Fibroblast of skin of left biceps (primary cell): ENCODE results near the gene DGKI.
A peak's percentile ranks its signal among the peaks of the same experiment; 100 is the strongest.
"Not testable (repeated sequence)": the region's sequence is repeated elsewhere in the genome, so short reads cannot be mapped to it uniquely, and the experiment has no call there.

Experiments
- DNase-seq, 2 experiments: peaks; one replicate each; pipeline ENCODE4 v3.0.0-alpha.2; 2013; ENCODE audit warnings: low read depth in 2 of 2

The DGKI gene

GRCh38 chr7:137471128-137471527 is 375.6 kb downstream of the DGKI start:
- no peak for DNase-seq

DNA sequence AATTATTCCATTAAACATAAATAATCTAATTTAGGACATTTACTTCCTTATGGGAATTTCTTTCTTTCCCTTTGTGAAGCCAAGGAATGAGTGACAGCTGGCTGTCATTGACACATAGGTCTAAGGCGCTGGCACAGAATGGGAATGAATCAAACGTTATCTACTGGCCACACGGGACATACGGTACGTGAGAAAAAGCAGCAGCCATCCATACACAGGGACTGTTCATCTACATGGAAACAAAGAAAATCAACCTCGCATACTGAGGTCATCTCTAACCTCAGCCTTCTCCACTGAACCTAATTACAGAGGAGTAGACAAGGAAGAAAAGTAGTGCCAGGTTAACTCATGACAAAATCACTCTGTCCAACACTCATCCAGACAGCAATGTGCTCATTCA is 376.9 kb downstream of the DGKI start:
- DNase-seq: no peak

GRCh38 chr7:137469191-137469811 is 377.5 kb downstream of the DGKI start:
- DNase-seq: no peak

GRCh38 chr7:137462847-137463246 is 383.9 kb downstream of the DGKI start:
- DNase-seq: no peak

DNA sequence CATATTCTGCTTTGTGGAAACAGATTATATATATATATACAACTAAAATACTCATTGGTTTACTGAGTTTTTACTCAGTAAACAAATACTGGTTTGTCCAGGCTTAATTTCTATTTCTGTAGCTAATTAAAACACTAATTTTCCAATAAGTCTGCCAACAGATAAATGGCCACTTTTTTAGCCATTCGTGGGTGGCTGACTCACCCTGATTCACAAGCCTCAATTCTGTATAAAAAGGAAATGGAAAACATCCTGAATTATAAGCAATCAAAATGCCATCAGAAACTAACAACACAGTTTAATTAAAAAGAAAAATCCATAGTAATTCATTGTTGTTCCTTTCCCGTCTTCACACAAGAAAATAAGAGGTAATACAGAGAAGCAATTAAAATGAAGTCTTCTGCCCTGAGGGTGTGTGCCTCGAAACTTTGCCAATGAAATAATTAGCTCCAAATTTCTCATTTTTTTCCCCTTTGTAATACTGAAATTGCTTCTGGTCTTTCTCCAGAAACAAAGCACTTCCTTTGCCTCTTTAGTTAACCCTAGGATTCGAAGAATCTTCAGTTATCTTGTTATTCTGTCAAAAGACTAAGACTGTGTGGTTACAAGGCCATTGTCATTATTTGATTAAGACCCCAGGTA is 384.6 kb downstream of the DGKI start:
- DNase-seq: no peak

DNA sequence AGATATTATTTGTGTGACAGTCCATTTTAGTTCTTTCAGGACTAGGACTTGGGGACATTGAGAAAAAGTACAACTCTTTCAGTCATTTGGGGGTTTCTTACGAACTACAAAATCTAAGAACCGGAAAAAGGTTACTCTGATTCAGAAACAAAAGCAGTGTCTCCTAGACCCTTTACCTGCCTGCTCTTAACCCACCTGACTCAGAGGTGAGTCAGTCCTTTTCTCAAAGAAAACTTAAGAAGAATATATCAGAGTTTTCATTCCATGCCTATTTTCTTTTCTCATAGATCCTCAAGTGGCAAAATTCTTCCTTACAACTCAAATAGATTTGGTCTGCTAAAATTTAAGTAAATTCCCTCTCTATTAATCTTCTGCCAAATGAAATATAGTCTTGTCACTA is 388.4 kb downstream of the DGKI start:
- DNase-seq: no peak

- DNase-seq: peak in 1 of 2 experiments; percentile 44
Observed at GRCh38 chr7:137454767-137455166, 392.0 kb downstream of the DGKI start.

- DNase-seq: no peak
Observed at GRCh38 chr7:137454246-137454724, 392.5 kb downstream of the DGKI start.

DNA sequence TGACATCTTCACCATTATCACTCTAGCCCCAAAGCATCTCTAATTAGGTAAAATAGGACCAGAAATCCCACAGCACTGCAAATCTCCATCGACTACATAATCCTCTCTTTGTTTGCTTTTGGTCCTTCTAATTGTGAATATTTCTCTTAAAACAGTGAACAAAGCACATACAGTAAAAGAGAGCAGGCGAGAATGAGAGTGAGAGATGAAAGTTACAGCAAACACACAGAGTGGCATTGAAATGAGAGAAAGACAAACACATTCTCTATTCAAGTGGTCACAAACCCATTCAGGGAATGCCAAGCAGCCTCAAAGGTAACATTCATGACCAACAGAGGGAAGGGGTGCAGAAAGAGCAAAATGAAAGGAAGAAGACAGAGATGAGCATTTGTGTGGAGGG is 393.4 kb downstream of the DGKI start:
- no peak for DNase-seq

GRCh38 chr7:137449016-137449415 is 397.8 kb downstream of the DGKI start:
- no peak for DNase-seq

- DNase-seq: not testable (repeated sequence)
Observed at GRCh38 chr7:137448572-137448971, 398.2 kb downstream of the DGKI start.

GRCh38 chr7:137446025-137446424 is 400.7 kb downstream of the DGKI start:
- no peak for DNase-seq

GRCh38 chr7:137445268-137445667 is 401.5 kb downstream of the DGKI start:
- no peak for DNase-seq

- DNase-seq: peak; percentile 69 to 72
Observed at GRCh38 chr7:137443616-137444015, 403.2 kb downstream of the DGKI start.

DNA sequence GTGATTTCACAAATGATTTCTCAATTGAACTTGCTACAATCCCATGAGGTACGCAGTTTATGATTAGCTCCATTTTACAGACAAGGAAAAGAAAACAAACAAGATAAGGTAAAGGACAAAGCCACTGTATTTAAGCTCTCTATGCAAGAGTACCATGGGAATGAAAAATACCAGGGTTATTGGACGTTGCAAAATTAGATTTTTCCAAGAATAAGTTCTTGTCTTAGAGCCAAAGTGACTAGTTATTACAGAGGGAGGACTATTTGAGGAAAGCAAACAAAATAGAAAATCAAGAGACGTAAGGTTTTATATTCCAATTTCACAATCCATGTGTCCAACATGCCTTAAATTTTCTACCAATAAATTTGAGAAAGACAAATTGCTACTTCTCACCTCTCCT is 405.3 kb downstream of the DGKI start:
- no peak for DNase-seq

GRCh38 chr7:137439829-137440825 is 406.6 kb downstream of the DGKI start:
- DNase-seq: peak in 1 of 2 experiments; percentile 33

- no peak for DNase-seq
Observed at GRCh38 chr7:137434946-137435345, 411.8 kb downstream of the DGKI start.

- no peak for DNase-seq
Observed at GRCh38 chr7:137434530-137434929, 412.2 kb downstream of the DGKI start.

GRCh38 chr7:137423321-137423720 is 423.5 kb downstream of the DGKI start:
- no peak for DNase-seq

DNA sequence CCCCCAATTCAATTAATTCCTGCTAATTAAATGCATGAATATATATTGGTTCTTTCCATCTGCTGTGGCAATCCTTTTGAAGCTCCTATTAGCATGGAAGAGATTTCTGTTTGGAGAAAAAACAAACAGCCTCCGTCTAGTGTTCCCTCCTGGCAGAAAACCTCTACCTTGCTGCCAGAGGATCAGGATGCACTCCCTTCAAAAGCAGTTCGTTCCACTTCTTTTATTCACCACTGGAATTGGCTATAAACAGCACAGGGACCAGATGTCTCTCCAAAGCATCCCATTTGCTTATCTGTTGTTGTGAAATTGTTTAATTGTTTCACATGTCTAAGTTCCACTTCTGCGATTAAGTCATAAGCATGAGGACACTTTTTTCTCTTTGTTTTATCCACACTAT is 425.4 kb downstream of the DGKI start:
- no peak for DNase-seq

GRCh38 chr7:137418841-137419240 is 427.9 kb downstream of the DGKI start:
- no peak for DNase-seq

DNA sequence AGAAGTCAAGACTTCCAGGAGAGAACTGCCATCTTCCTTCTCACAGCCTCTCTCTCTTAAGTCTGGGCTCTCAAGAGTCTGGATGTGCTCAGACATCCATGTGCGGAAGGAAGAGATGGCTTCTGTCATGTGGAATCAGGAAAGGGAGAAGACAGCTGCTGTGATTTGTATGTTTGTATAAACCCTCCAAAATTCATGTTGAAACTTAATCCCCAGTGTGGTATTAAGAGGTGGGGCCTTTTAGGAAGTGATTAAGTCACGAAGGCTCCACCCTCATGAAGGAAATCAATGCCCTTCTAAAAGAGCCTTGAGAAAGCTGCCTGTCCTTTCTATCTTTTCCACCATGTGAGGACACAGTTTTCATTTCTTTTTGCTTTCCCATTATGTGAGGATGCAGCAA is 429.3 kb downstream of the DGKI start:
- no peak for DNase-seq
